HUES48 (cell line): Measurements from ENCODE around the gene LIFR.

Experiments
- H3K27ac ChIP-seq: one replicate; pipeline ENCODE4 v1.7.0; 2013; ENCODE audit warnings: low read depth, low read length, inconsistent platforms
- H3K27me3 ChIP-seq: 2 replicates; pipeline ENCODE4 v1.6.1; 2013; ENCODE audit warnings: mild to moderate bottlenecking, low read length; ENCODE audit not compliant: control insufficient read depth, insufficient read depth
- H3K36me3 ChIP-seq: 2 replicates; pipeline ENCODE4 v1.6.1; 2013; ENCODE audit warnings: low read length; ENCODE audit not compliant: control insufficient read depth, insufficient read depth
- H3K4me1 ChIP-seq: 2 replicates; pipeline ENCODE4 v1.6.1; 2013; ENCODE audit warnings: mild to moderate bottlenecking, low read length; ENCODE audit not compliant: control insufficient read depth, insufficient read depth
- H3K4me3 ChIP-seq: 2 replicates; pipeline ENCODE4 v1.5.1; 2013; ENCODE audit warnings: mild to moderate bottlenecking, low read depth, low read length
- H3K9ac ChIP-seq: 2 replicates; pipeline ENCODE4 v1.6.1; 2013; ENCODE audit warnings: mild to moderate bottlenecking, low read depth, low read length, moderate library complexity
- H3K9me3 ChIP-seq: 2 replicates; pipeline ENCODE4 v1.6.1; 2013; ENCODE audit warnings: low read length; ENCODE audit not compliant: control insufficient read depth, insufficient read depth

LIFR gene

GRCh38 chr5:38478166-38478565 lies 78.3 kb downstream of the LIFR start:
- Histone ChIP-seq H3K9me3 (no peaks in the 10 kb centered on the region), H3K27me3 (no peaks in the 10 kb centered on the region), H3K9ac (no peak overlapping the region), H3K4me1 (no peaks in the 10 kb centered on the region), H3K36me3 (peaks cover 11% of the 10 kb centered on the region), H3K27ac (no peak overlapping the region), H3K4me3 (no peak overlapping the region)

DNA sequence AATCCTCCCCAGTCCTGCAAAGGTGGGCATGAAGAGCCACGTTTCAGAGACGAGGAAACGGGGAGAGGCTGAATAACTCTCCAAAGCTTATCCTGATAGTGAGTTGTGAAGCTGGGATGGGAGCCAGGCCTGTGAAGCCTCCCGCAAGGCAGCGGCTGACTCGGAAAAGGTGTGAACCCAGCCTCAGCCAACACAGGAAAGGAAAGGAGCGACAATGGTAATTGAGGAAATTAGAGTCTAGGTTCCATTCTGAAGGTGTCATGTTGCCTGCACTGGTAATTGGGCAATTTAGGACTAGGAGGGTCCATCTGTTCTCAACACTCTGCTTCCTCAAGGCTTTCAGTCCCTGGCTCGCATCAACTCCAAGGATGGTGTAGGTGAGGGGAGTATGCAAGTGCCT lies 83.4 kb downstream of the LIFR start:
- H3K27ac ChIP-seq, result no peak overlapping the region
- H3K27me3 ChIP-seq, result no peaks in the 10 kb centered on the region
- H3K36me3 ChIP-seq, result no peaks in the 10 kb centered on the region
- no peak overlapping the region for H3K4me3 ChIP-seq
- 0 out of 2 replicates have a peak, but pooled peaks cover under 1% of the 10 kb centered on the region for H3K4me1 ChIP-seq
- H3K9ac ChIP-seq, result no peak overlapping the region
- H3K9me3 ChIP-seq, result no peaks in the 10 kb centered on the region

- no peak overlapping the region for H3K9ac ChIP-seq
- H3K36me3 ChIP-seq, result no peaks in the 10 kb centered on the region
- H3K27ac ChIP-seq, result no peak overlapping the region
- no peak overlapping the region for H3K4me3 ChIP-seq
- H3K4me1 ChIP-seq, result 0 out of 2 replicates have a peak, but pooled peaks cover 5% of the 10 kb centered on the region
- H3K9me3 ChIP-seq, result no peaks in the 10 kb centered on the region
- H3K27me3 ChIP-seq, result no peaks in the 10 kb centered on the region
Measured at GRCh38 chr5:38472541-38472940, 83.9 kb downstream of the LIFR start.

DNA sequence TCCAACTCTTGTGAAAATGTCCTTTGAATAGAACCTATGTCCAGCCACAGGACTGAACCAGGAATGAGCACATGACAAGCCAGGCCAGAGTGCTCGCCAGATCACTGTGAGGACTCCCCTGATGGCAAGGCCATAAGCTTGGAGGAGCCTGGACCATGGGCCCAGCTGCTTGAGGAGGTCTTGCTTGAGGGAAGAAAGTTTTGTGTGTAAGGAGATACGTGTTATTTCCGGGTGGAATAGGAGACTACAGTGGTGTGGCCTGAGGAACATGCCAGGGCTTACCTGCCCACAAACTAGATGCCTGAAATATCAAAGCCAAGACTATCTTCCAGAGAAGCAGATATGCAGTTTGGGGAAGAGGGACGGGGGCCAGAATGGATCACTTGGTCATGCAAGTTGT lies 84.7 kb downstream of the LIFR start:
- H3K4me3 ChIP-seq, result no peak overlapping the region
- H3K9me3 ChIP-seq, result no peaks in the 10 kb centered on the region
- 0 out of 2 replicates have a peak, but pooled peaks cover 6% of the 10 kb centered on the region for H3K4me1 ChIP-seq
- H3K27ac ChIP-seq, result no peak overlapping the region
- H3K36me3 ChIP-seq, result no peaks in the 10 kb centered on the region
- no peaks in the 10 kb centered on the region for H3K27me3 ChIP-seq
- H3K9ac ChIP-seq, result no peak overlapping the region

GRCh38 chr5:38469707-38470267 lies 86.7 kb downstream of the LIFR start:
- no peak overlapping the region for H3K27ac ChIP-seq
- no peaks in the 10 kb centered on the region for H3K9me3 ChIP-seq
- no peak overlapping the region for H3K4me3 ChIP-seq
- no peaks in the 10 kb centered on the region for H3K36me3 ChIP-seq
- no peaks in the 10 kb centered on the region for H3K27me3 ChIP-seq
- H3K4me1 ChIP-seq, result 0 out of 2 replicates have a peak, but pooled peaks cover 6% of the 10 kb centered on the region
- H3K9ac ChIP-seq, result no peak overlapping the region

DNA sequence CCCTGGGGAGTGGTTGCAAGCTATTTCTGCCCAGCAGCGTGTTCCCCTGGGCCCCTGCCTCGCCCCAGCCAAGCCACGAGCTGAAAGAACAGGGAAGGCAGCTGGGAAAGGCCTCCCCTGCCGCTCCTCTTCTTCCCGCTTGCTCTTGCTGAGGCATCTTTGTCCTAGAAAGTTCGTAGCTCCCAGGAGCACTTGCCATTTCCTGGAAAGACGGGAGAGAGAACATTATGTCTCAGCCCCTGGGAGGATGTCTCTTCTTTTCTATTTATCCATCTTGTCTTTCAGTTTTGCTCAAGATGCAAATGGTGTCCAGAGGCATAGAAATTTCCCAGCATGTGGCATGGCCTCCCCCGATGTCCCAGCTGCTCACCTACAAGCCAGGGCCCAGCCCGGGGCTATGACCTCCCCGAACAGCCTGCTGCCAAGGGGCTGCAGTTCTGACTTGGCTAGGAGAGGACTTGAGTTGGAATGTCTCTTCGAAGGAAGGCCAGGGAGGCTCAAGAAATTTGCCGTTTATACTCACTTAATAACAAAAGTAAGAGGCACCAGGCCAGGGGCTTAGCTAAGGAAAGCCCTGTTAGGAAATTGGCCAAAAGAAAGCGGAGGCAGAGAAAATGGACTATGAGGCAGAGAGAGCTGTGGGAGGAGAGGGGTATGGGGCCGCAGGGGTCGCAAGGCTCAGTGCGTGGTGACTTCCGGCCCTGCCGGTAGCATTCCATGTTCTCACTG lies 87.3 kb downstream of the LIFR start:
- Histone ChIP-seq H3K27me3 (no peaks in the 10 kb centered on the region), H3K36me3 (no peaks in the 10 kb centered on the region), H3K9me3 (no peaks in the 10 kb centered on the region), H3K9ac (no peak overlapping the region), H3K27ac (no peak overlapping the region), H3K4me1 (0 out of 2 replicates have a peak, but pooled peaks cover 6% of the 10 kb centered on the region), H3K4me3 (no peak overlapping the region)

DNA sequence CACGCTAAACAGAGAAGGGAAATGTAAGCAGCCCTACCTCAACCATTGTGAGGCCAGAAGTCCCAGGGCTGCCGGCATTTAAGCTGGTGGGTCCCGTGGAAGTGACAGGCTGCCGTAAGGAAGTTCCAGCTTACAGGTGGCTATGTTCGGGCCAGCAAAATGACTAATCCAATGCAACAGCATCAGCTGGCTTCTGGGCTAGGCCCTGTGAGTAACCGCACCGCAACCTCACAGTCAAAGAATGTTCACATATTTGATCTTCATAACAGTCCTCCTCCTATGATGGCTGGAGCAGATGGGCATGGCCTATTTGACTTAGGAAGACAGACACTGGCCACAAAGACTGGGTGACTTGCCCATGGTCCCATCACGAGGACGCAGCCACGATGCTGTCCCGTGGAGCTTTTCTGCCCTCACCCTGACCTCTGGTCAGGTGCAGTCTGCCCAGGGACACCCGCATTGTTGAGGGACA lies 88.2 kb downstream of the LIFR start:
- H3K4me3 ChIP-seq, result no peak overlapping the region
- no peak overlapping the region for H3K27ac ChIP-seq
- H3K36me3 ChIP-seq, result no peaks in the 10 kb centered on the region
- H3K27me3 ChIP-seq, result no peaks in the 10 kb centered on the region
- H3K9ac ChIP-seq, result no peak overlapping the region
- 0 out of 2 replicates have a peak, but pooled peaks cover 6% of the 10 kb centered on the region for H3K4me1 ChIP-seq
- no peaks in the 10 kb centered on the region for H3K9me3 ChIP-seq

DNA sequence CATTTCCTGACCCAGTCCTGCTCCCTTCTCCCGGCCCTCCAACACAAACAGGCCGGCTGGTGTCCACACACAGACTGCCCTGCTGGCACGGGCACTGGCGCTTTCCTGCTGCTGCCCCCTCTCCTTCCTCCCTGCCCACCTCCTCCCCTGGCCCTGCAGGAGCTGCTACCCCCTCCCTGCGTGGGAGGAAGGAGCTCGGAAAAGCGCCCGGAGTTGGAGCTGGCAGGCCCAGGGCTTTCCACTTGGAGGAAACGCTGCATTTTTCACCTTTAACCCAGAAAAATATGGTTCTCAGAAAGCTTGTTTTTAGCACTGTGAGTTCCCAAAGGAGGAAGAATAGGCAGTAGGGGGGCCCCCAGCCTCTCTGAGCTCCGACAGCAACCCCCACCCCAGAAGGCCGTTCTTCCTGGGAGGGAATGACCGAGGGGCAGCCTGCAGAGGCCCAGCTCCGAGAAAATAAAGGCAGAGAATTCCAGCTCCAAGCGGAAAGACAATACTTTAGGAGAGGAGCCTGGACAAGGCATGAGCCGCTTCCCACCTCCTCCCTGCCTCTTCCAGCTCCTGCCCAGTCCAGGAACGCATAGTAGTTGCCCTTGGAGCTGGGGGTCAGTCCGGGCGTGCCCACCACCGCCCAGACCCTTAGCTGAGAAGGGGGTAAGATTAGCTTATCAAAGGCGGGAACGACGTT lies 88.9 kb downstream of the LIFR start:
- no peak overlapping the region for H3K9ac ChIP-seq
- H3K27me3 ChIP-seq, result no peaks in the 10 kb centered on the region
- no peaks in the 10 kb centered on the region for H3K9me3 ChIP-seq
- H3K36me3 ChIP-seq, result no peaks in the 10 kb centered on the region
- H3K4me1 ChIP-seq, result 0 out of 2 replicates have a peak, but pooled peaks cover 6% of the 10 kb centered on the region
- no peak overlapping the region for H3K27ac ChIP-seq
- H3K4me3 ChIP-seq, result no peak overlapping the region

DNA sequence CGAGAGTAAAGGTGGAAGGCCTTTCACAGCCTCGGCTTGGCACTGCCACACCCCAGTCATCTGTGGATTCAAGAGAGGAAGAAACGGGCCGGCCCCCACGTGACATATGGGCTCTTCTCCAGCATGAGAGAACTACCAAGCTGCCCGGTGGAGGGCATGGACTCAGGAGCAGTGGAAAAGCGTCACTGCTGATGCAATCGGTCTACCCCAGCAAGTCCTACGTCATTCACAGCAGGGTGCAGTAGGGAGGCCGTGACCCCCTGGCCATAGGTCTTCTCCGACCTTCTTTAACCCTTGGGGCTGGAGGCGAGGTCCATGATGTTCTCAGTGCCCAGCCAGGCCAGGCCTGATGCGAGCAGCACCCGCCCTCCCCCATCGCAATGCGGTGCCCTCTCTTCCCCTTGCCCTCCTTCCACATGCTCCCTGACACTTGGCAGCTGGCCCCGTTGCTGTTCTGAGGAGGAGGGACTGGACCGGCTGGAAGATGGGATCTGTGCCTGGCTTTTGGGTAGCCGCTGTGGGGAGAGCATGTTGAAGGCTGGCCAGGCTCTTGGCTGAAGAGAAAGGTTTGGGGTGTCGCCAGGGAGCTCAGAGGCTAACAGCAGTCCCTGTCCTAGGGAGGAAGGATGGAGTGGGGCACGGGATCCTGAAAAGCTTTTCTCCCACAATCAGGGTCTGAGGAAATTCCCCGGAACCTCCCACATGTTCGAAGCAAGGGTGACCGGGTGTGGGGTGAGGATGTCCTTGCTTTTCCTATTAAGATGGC lies 89.8 kb downstream of the LIFR start:
- Histone ChIP-seq H3K4me1 (0 out of 2 replicates have a peak, but pooled peaks cover 6% of the 10 kb centered on the region), H3K27ac (no peak overlapping the region), H3K9me3 (no peaks in the 10 kb centered on the region), H3K27me3 (no peaks in the 10 kb centered on the region), H3K36me3 (no peaks in the 10 kb centered on the region), H3K4me3 (no peak overlapping the region), H3K9ac (no peak overlapping the region)

DNA sequence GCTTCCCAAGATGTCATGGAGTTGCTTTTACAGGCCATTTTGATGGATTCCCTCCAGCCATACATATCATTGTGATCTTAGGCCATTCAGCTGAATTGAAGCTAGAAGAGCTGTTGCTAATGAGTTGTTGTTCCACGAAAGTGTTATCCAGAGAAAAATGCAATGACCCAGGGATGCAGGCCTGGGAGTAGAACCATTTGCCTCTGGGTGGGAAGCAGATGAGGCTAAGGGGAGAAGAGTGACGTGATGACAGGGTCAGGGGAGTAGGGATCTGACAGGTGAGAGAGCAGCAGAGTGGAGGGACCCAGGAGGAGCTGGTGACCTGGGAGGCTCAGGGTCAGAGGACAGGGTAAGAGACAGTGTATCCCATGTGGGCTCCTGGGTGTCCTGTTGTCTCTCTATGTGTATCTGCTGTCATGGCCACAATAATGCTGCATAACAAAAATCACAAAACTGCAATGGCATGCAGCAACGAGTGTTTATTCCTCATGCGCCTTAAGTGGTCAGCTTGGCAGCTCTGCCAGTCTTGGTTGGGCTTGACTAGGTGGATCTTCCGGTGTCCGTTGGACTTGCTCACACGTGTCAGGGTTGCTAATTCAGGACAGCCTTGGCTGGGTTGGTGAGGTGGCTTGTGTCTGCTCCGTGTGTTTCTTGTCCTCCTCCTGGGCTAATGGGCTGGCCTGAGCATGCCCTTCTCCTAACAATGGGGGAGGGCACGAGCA lies 90.6 kb downstream of the LIFR start:
- Histone ChIP-seq H3K4me3 (no peak overlapping the region), H3K27ac (no peak overlapping the region), H3K9me3 (no peaks in the 10 kb centered on the region), H3K36me3 (no peaks in the 10 kb centered on the region), H3K9ac (no peak overlapping the region), H3K4me1 (0 out of 2 replicates have a peak, but pooled peaks cover 6% of the 10 kb centered on the region), H3K27me3 (no peaks in the 10 kb centered on the region)
